CD8-positive, alpha-beta memory T cell (primary cell): ENCODE measurements around the gene FOSL2. TPM values are rescaled to one million over a fixed set of nuclear protein-coding genes. Genes with fewer than 3 reads are reported as not detected.
A peak's percentile ranks its signal among the peaks of the same experiment; 100 is the strongest.

Experiments
- CTCF ChIA-PET: fragments of 350-600 bp; sonication (Branson Sonifier 250); formaldehyde crosslinking; loops from one replicate; lab custom pipeline; 2021; ENCODE audit warnings: antibody characterized with exemption; lab: Charles Lee
- POLR2A ChIA-PET: fragments of 350-600 bp; sonication (Branson Sonifier 250); formaldehyde crosslinking; loops from one replicate; lab custom pipeline; 2021; ENCODE audit warnings: antibody characterized with exemption; lab: Charles Lee
- DNase-seq, 5 donors: peaks; one replicate each; pipeline versions ENCODE4 v3.0.0 to v3.0.0-alpha.2; 2020 to 2022; ENCODE audit warnings: mixed read lengths in 1 of 5
- H3K27ac ChIP-seq: one replicate; pipeline ENCODE4 v1.7.0; 2013; ENCODE audit warnings: low read depth, mild to moderate bottlenecking, low read length, moderate library complexity
- H3K27me3 ChIP-seq: 2 replicates; pipeline ENCODE4 v1.7.0; 2013; ENCODE audit warnings: low read length, mild to moderate bottlenecking; ENCODE audit not compliant: insufficient read depth, poor library complexity, severe bottlenecking
- H3K36me3 ChIP-seq: 2 replicates; pipeline ENCODE4 v1.7.0; 2013; ENCODE audit warnings: mild to moderate bottlenecking, low read length, moderate library complexity; ENCODE audit not compliant: insufficient read depth
- H3K4me1 ChIP-seq: 2 replicates; pipeline ENCODE4 v1.7.0; 2013; ENCODE audit warnings: mild to moderate bottlenecking, low read length, moderate library complexity; ENCODE audit not compliant: insufficient read depth
- H3K4me3 ChIP-seq: 2 replicates; pipeline ENCODE4 v1.7.0; 2013; ENCODE audit warnings: mild to moderate bottlenecking, low read length
- H3K9me3 ChIP-seq: 2 replicates; pipeline ENCODE4 v1.7.0; 2013; ENCODE audit warnings: mild to moderate bottlenecking, low read length
- H3K27ac Mint-ChIP-seq, 8 donors: one replicate each; pipeline ENCODE4 v1.8.0; 2020 to 2021; ENCODE audit warnings: mixed read lengths in 8 of 8, mild to moderate bottlenecking in 6 of 8, inconsistent platforms in 3 of 8, moderate library complexity in 3 of 8
- H3K27me3 Mint-ChIP-seq, 2 donors: one replicate each; pipeline ENCODE4 v1.8.0; 2020 to 2021; ENCODE audit warnings: mixed read lengths in 2 of 2, mild to moderate bottlenecking in 1 of 2, moderate library complexity in 1 of 2
- H3K36me3 Mint-ChIP-seq, 3 donors: one replicate each; pipeline ENCODE4 v1.8.0; 2020 to 2021; ENCODE audit warnings: mixed read lengths in 3 of 3, inconsistent platforms in 1 of 3, mild to moderate bottlenecking in 1 of 3
- H3K4me1 Mint-ChIP-seq, 3 donors: one replicate each; pipeline ENCODE4 v1.8.0; 2020 to 2021; ENCODE audit warnings: mixed read lengths in 3 of 3, inconsistent platforms in 1 of 3, mild to moderate bottlenecking in 1 of 3
- H3K4me3 Mint-ChIP-seq, 7 donors: one replicate each; pipeline ENCODE4 v1.8.0; 2020 to 2021; ENCODE audit warnings: mixed read lengths in 7 of 7, mild to moderate bottlenecking in 6 of 7, moderate library complexity in 4 of 7, inconsistent platforms in 2 of 7
- H3K9me3 Mint-ChIP-seq, 5 donors: one replicate each; pipeline ENCODE4 v1.8.0; 2020 to 2022; ENCODE audit warnings: mixed read lengths in 5 of 5, mild to moderate bottlenecking in 3 of 5, moderate library complexity in 2 of 5, inconsistent platforms in 1 of 5
- polyA plus RNA-seq: library from polyadenylated mRNA; unstranded; fragments of 300-500 nt; fragmentation: Illumina TruSeq; gene quantifications from one replicate; pipeline ENCODE4 v1.2.3, GENCODE V29; 2021
- total RNA-seq, 2 experiments: library from RNA; stranded (reverse); gene quantifications; one replicate each; pipeline ENCODE4 v1.2.3, GENCODE V29; 2021

FOSL2 gene
- total and polyA plus RNA-seq, 3 experiments from 2014 or later: 14.1 to 47.3 (median 46.2) TPM

- H3K9me3 Mint-ChIP-seq: no peaks in the 10 kb centered on the region
- Histone ChIP-seq H3K36me3 (no peaks in the 10 kb centered on the region), H3K4me1 (no peaks in the 10 kb centered on the region), H3K27me3 (no peaks in the 10 kb centered on the region), H3K9me3 (no peaks in the 10 kb centered on the region), H3K4me3 (no peak overlapping the region), H3K27ac (no peak overlapping the region)
- H3K4me3 Mint-ChIP-seq: no peak overlapping the region
- POLR2A ChIA-PET: no interaction called here
- H3K27ac Mint-ChIP-seq: no peak overlapping the region
- H3K36me3 Mint-ChIP-seq: no peaks in the 10 kb centered on the region
- H3K4me1 Mint-ChIP-seq: peaks cover 18 to 30% (median 28%) of the 10 kb centered on the region in 3 donors
- DNase-seq: no peak
- CTCF ChIA-PET: interaction anchor here (1.0 to 1.5 kb wide), 2 partner anchors 681 to 731 kb away, joined by 3 read pairs; no protein-coding TSS in a partner anchor
- H3K27me3 Mint-ChIP-seq: peaks cover 0 to 2% of the 10 kb centered on the region in 2 donors
These were observed 42.6 kb downstream of the FOSL2 start for GRCh38 chr2:28435241-28435640.

GRCh38 chr2:28435814-28436351 lies 43.2 kb downstream of the FOSL2 start:
- ChIA-PET CTCF (interaction anchor here (1.0 to 1.5 kb wide), 2 partner anchors 681 to 732 kb away, joined by 3 read pairs; no protein-coding TSS in a partner anchor), POLR2A (no interaction called here)
- H3K27ac ChIP-seq: no peak overlapping the region
- H3K27ac Mint-ChIP-seq: peak overlapping the region in 2 of 8 donors; percentile 73 to 76
- DNase-seq: no peak
- peaks cover 0 to 2% of the 10 kb centered on the region in 2 donors for H3K27me3 Mint-ChIP-seq
- no peaks in the 10 kb centered on the region for H3K36me3 ChIP-seq
- H3K9me3 ChIP-seq: no peaks in the 10 kb centered on the region
- no peaks in the 10 kb centered on the region for H3K9me3 Mint-ChIP-seq
- no peaks in the 10 kb centered on the region for H3K36me3 Mint-ChIP-seq
- peaks cover 12 to 23% (median 22%) of the 10 kb centered on the region in 3 donors for H3K4me1 Mint-ChIP-seq
- H3K4me1 ChIP-seq: no peaks in the 10 kb centered on the region
- no peak overlapping the region for H3K4me3 ChIP-seq
- no peaks in the 10 kb centered on the region for H3K27me3 ChIP-seq
- no peak overlapping the region for H3K4me3 Mint-ChIP-seq

GRCh38 chr2:28436525-28437051 lies 43.9 kb downstream of the FOSL2 start:
- no peaks in the 10 kb centered on the region for H3K36me3 Mint-ChIP-seq
- H3K4me1 Mint-ChIP-seq: peaks cover 8 to 18% (median 16%) of the 10 kb centered on the region in 3 donors
- no peaks in the 10 kb centered on the region for H3K4me1 ChIP-seq
- H3K9me3 Mint-ChIP-seq: no peaks in the 10 kb centered on the region
- no peaks in the 10 kb centered on the region for H3K36me3 ChIP-seq
- CTCF ChIA-PET: no interaction called here
- H3K4me3 ChIP-seq: no peak overlapping the region
- no peak for DNase-seq
- H3K27me3 ChIP-seq: no peaks in the 10 kb centered on the region
- POLR2A ChIA-PET: no interaction called here
- H3K27ac ChIP-seq: no peak overlapping the region
- peak overlapping the region in 1 of 8 donors; percentile 60 for H3K27ac Mint-ChIP-seq
- no peak overlapping the region for H3K4me3 Mint-ChIP-seq
- no peaks in the 10 kb centered on the region for H3K9me3 ChIP-seq
- peaks cover 0 to 2% of the 10 kb centered on the region in 2 donors for H3K27me3 Mint-ChIP-seq

- ChIA-PET POLR2A (no interaction called here), CTCF (no interaction called here)
- Mint-ChIP-seq H3K4me3 (no peak overlapping the region), H3K9me3 (no peaks in the 10 kb centered on the region), H3K4me1 (peaks cover 8 to 15% (median 15%) of the 10 kb centered on the region in 3 donors), H3K27me3 (peaks cover 0 to 2% of the 10 kb centered on the region in 2 donors), H3K27ac (no peak overlapping the region), H3K36me3 (no peaks in the 10 kb centered on the region)
- Histone ChIP-seq H3K36me3 (no peaks in the 10 kb centered on the region), H3K27ac (no peak overlapping the region), H3K4me1 (no peaks in the 10 kb centered on the region), H3K4me3 (no peak overlapping the region), H3K9me3 (no peaks in the 10 kb centered on the region), H3K27me3 (no peaks in the 10 kb centered on the region)
- no peak for DNase-seq
These were observed 44.6 kb downstream of the FOSL2 start for GRCh38 chr2:28437149-28437835.

- H3K9me3 ChIP-seq: no peaks in the 10 kb centered on the region
- ChIA-PET POLR2A (no interaction called here), CTCF (no interaction called here)
- no peaks in the 10 kb centered on the region for H3K36me3 Mint-ChIP-seq
- H3K27me3 ChIP-seq: no peaks in the 10 kb centered on the region
- H3K4me3 Mint-ChIP-seq: no peak overlapping the region
- H3K4me3 ChIP-seq: no peak overlapping the region
- peaks cover 8 to 15% (median 15%) of the 10 kb centered on the region in 3 donors for H3K4me1 Mint-ChIP-seq
- H3K36me3 ChIP-seq: no peaks in the 10 kb centered on the region
- peaks cover 0 to 2% of the 10 kb centered on the region in 2 donors for H3K27me3 Mint-ChIP-seq
- no peak for DNase-seq
- no peaks in the 10 kb centered on the region for H3K4me1 ChIP-seq
- no peak overlapping the region for H3K27ac Mint-ChIP-seq
- H3K27ac ChIP-seq: no peak overlapping the region
- no peaks in the 10 kb centered on the region for H3K9me3 Mint-ChIP-seq
These were observed 45.3 kb downstream of the FOSL2 start for GRCh38 chr2:28437918-28438317.

- no peaks in the 10 kb centered on the region for H3K4me1 ChIP-seq
- H3K4me3 ChIP-seq: no peak overlapping the region
- Mint-ChIP-seq H3K36me3 (no peaks in the 10 kb centered on the region), H3K4me3 (no peak overlapping the region), H3K27ac (no peak overlapping the region), H3K4me1 (peaks cover 8 to 14% (median 14%) of the 10 kb centered on the region in 3 donors), H3K9me3 (no peaks in the 10 kb centered on the region), H3K27me3 (peaks cover 0 to 2% of the 10 kb centered on the region in 2 donors)
- no peaks in the 10 kb centered on the region for H3K27me3 ChIP-seq
- CTCF ChIA-PET: no interaction called here
- no peaks in the 10 kb centered on the region for H3K9me3 ChIP-seq
- POLR2A ChIA-PET: no interaction called here
- no peaks in the 10 kb centered on the region for H3K36me3 ChIP-seq
- no peak for DNase-seq
- H3K27ac ChIP-seq: no peak overlapping the region
These were observed 45.9 kb downstream of the FOSL2 start for GRCh38 chr2:28438532-28439063.

- ChIA-PET CTCF (no interaction called here), POLR2A (no interaction called here)
- no peaks in the 10 kb centered on the region for H3K27me3 ChIP-seq
- Mint-ChIP-seq H3K27me3 (peaks cover 0 to 2% of the 10 kb centered on the region in 2 donors), H3K36me3 (no peaks in the 10 kb centered on the region), H3K27ac (no peak overlapping the region), H3K4me3 (no peak overlapping the region), H3K9me3 (no peaks in the 10 kb centered on the region), H3K4me1 (peaks cover 4 to 9% (median 9%) of the 10 kb centered on the region in 3 donors)
- H3K9me3 ChIP-seq: no peaks in the 10 kb centered on the region
- DNase-seq: no peak
- H3K4me1 ChIP-seq: no peaks in the 10 kb centered on the region
- no peaks in the 10 kb centered on the region for H3K36me3 ChIP-seq
- no peak overlapping the region for H3K27ac ChIP-seq
- no peak overlapping the region for H3K4me3 ChIP-seq
These were observed 46.5 kb downstream of the FOSL2 start for GRCh38 chr2:28439127-28439526.

GRCh38 chr2:28439763-28440162 lies 47.1 kb downstream of the FOSL2 start:
- Histone ChIP-seq H3K36me3 (no peaks in the 10 kb centered on the region), H3K27me3 (no peaks in the 10 kb centered on the region), H3K9me3 (no peaks in the 10 kb centered on the region), H3K4me1 (no peaks in the 10 kb centered on the region), H3K27ac (no peak overlapping the region), H3K4me3 (no peak overlapping the region)
- Mint-ChIP-seq H3K27me3 (peaks cover 0 to 2% of the 10 kb centered on the region in 2 donors), H3K9me3 (no peaks in the 10 kb centered on the region), H3K4me1 (peaks cover 0 to 3% (median 3%) of the 10 kb centered on the region in 3 donors), H3K4me3 (no peak overlapping the region), H3K36me3 (no peaks in the 10 kb centered on the region), H3K27ac (no peak overlapping the region)
- ChIA-PET POLR2A (no interaction called here), CTCF (no interaction called here)
- DNase-seq: no peak
